ENCODE data around the gene NPFFR1. TPM values are rescaled to one million over a fixed set of nuclear protein-coding genes. Genes with fewer than 3 reads are reported as not detected.

Gene NPFFR1
- total and polyA plus RNA-seq, 10 of the 15 experiments (the other 5 are each of a cell fraction or from before 2014, with no cell fraction given) = 0.03 TPM; not detected in 9

DNA sequence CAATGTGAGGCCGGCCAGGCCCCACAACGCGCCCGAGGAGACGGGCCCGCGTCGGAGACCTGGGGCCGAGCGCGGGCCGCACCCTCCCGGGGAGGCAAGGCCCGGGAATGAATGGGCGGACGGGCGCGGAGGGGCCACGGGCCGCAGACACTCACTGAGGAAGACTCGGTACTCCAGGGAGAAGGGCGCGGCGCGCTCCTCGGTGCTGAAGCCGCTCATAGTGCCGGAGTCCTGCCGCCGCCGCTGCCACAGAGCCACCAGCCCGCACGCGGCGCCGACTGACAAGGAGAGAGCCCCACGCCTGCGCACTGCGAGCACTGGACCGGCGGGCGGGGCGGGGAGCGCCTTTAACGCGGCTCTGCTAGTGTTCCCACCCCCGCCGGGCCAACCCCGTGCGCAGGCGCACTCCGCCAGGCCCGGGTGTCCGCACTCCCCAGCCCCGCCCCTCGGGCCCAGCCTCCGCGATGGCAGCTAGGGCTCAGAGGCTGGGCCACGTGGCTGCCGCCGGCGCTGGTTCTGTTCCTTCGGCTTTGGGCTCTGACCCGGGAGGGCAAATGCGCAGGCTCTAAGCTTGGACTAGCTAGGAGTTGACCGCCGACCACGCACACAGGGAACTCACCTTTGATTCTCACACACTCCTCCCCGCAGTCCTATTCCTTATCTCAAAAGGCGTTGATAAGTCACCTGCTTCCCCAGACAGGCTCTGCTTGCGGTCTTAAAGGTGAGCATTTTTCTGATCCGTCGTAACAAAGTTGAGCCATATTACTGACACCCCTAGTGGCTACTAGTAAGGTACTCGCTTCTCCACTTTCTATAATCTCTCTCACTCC lies 50.5 kb downstream of the NPFFR1 start, which contains the start of gene PPA1:
Gene PPA1 (minus strand): TSS at position 321 of the 830 bp plus-strand sequence. CDS start 102 bp downstream, at position 219.
- Histone ChIP-seq H3K4me2 (ENCODE audit: control insufficient read depth, insufficient read depth) (peak within 1 kb of the TSS; percentile 92), H2AFZ (ENCODE audit: control insufficient read depth, low read depth, low read length) (peak within 1 kb of the TSS; percentile 94), H3K79me2 (ENCODE audit: control insufficient read depth, insufficient read depth, low read length) (peaks cover 49% of the 10 kb centered on the region), H3K36me3 (ENCODE audit: control insufficient read depth in 2 of 2, insufficient read depth in 2 of 2, low read length in 1 of 2) (peaks cover 0 to 11% of the 10 kb centered on the region in 2 experiments; a peak in 2 of 4 replicates), H3K4me3 (peak within 1 kb of the TSS; percentile 93), H3K27me3 (replicated peaks in 1 of 2; ENCODE audit: control insufficient read depth in 2 of 2, insufficient read depth in 2 of 2, low read length in 1 of 2) (no peaks in the 10 kb centered on the region), H4K20me1 (ENCODE audit: control insufficient read depth, insufficient read depth) (no peaks in the 10 kb centered on the region), H3K27ac (ENCODE audit: control insufficient read depth, insufficient read depth) (peak within 1 kb of the TSS; percentile 76), H3K9me3 (replicated peaks; ENCODE audit: control insufficient read depth, insufficient read depth, low read length) (no peaks in the 10 kb centered on the region), H3K9ac (ENCODE audit: control insufficient read depth, insufficient read depth, low read length) (peak within 1 kb of the TSS; percentile 90), H3K4me1 (ENCODE audit: control insufficient read depth, insufficient read depth, low read length) (no peaks in the 10 kb centered on the region)
- CTCF ChIA-PET = interaction anchor here (0.6 to 4.3 kb wide), 13 partner anchors 10 to 131 kb away, joined by 3 to 56 read pairs (median 5); no protein-coding TSS in a partner anchor
- DNase-seq (ENCODE audit: low read depth, low spot score) (peak; percentile 80), ATAC-seq (peak; percentile 92), FAIRE-seq (peak; percentile 93)
- POLR2A ChIA-PET = interaction anchor here (0.5 to 4.3 kb wide), 13 partner anchors 10 to 221 kb away, joined by 3 to 24 read pairs (median 4); partner anchors contain the start of genes SAR1A and TYSND1
- intact Hi-C loops (cut with micrococcal nuclease; ENCODE audit: unreplicated experiment) (loop anchor here (5.0 kb wide), 1 partner anchor 39 kb away; no protein-coding TSS in a partner anchor), in situ Hi-C loops (cut with MboI) (no loop called here)
- RAD21 ChIA-PET (ENCODE audit: unreplicated experiment) = interaction anchor here (2.7 to 18.9 kb wide), 6 partner anchors 11 to 128 kb away, joined by 7 to 675 read pairs (median 16); partner anchors contain the start of gene TYSND1
- SMC1A ChIA-PET (ENCODE audit: uncharacterized antibody, unreplicated experiment) = interaction anchor here (0.6 to 3.5 kb wide), 13 partner anchors 11 to 141 kb away, joined by 3 to 48 read pairs (median 8); no protein-coding TSS in a partner anchor
- BruUV-seq (replicated peaks) = no TSS peak
- under 1% methylated on average over 53 of the region's 74 CpGs for WGBS (ENCODE audit: insufficient coverage, insufficient replicate concordance, low lambda C conversion rate, missing lambda C conversion rate)
- TF ChIP-seq MTA2 (IDR thresholded peaks at IDR 0.05; ENCODE audit: low read depth) (no peak), CREB1 (IDR thresholded peaks at IDR 0.05; ENCODE audit: low read depth) (no peak), EP300 (IDR thresholded peaks at IDR 0.05; ENCODE audit: borderline replicate concordance in 1 of 2, control insufficient read depth in 1 of 2, low read depth in 2 of 2, low read length in 2 of 2) (no peak), POLR2A (IDR thresholded peaks at IDR 0.05; ENCODE audit: low read depth, low read length) (peak; percentile 95), ZZZ3 (IDR thresholded peaks at IDR 0.05; ENCODE audit: control insufficient read depth, insufficient read length, low read depth) (no peak), FOXK2 (IDR thresholded peaks at IDR 0.05) (no peak), NFYB (IDR thresholded peaks at IDR 0.05; ENCODE audit: insufficient read depth, low read depth, low read length) (no peak), RFX5 (IDR thresholded peaks at IDR 0.05; ENCODE audit: low read depth, low read length) (no peak), STAT1 (conservative IDR thresholded peaks at IDR 0.05) (no peak), SIN3A (IDR thresholded peaks at IDR 0.05; ENCODE audit: low read depth, low read length) (peak; percentile 81; the same call in 1 of the 2 replicates), CEBPB (IDR thresholded peaks at IDR 0.05; ENCODE audit: borderline replicate concordance in 1 of 2, low read depth in 2 of 2, low read length in 2 of 2) (no peak)
- TF ChIP-seq, protein P1, sequence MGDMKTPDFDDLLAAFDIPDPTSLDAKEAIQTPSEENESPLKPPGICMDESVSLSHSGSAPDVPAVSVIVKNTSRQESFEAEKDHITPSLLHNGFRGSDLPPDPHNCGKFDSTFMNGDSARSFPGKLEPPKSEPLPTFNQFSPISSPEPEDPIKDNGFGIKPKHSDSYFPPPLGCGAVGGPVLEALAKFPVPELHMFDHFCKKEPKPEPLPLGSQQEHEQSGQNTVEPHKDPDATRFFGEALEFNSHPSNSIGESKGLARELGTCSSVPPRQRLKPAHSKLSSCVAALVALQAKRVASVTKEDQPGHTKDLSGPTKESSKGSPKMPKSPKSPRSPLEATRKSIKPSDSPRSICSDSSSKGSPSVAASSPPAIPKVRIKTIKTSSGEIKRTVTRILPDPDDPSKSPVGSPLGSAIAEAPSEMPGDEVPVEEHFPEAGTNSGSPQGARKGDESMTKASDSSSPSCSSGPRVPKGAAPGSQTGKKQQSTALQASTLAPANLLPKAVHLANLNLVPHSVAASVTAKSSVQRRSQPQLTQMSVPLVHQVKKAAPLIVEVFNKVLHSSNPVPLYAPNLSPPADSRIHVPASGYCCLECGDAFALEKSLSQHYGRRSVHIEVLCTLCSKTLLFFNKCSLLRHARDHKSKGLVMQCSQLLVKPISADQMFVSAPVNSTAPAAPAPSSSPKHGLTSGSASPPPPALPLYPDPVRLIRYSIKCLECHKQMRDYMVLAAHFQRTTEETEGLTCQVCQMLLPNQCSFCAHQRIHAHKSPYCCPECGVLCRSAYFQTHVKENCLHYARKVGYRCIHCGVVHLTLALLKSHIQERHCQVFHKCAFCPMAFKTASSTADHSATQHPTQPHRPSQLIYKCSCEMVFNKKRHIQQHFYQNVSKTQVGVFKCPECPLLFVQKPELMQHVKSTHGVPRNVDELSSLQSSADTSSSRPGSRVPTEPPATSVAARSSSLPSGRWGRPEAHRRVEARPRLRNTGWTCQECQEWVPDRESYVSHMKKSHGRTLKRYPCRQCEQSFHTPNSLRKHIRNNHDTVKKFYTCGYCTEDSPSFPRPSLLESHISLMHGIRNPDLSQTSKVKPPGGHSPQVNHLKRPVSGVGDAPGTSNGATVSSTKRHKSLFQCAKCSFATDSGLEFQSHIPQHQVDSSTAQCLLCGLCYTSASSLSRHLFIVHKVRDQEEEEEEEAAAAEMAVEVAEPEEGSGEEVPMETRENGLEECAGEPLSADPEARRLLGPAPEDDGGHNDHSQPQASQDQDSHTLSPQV (IDR thresholded peaks at IDR 0.05) = no peak
- TF ChIP-seq, protein P2, sequence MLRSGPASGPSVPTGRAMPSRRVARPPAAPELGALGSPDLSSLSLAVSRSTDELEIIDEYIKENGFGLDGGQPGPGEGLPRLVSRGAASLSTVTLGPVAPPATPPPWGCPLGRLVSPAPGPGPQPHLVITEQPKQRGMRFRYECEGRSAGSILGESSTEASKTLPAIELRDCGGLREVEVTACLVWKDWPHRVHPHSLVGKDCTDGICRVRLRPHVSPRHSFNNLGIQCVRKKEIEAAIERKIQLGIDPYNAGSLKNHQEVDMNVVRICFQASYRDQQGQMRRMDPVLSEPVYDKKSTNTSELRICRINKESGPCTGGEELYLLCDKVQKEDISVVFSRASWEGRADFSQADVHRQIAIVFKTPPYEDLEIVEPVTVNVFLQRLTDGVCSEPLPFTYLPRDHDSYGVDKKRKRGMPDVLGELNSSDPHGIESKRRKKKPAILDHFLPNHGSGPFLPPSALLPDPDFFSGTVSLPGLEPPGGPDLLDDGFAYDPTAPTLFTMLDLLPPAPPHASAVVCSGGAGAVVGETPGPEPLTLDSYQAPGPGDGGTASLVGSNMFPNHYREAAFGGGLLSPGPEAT (IDR thresholded peaks at IDR 0.05; ENCODE audit: low read depth) = peak; percentile 50; the same call in 1 of the 2 replicates
- TF ChIP-seq, protein P3, sequence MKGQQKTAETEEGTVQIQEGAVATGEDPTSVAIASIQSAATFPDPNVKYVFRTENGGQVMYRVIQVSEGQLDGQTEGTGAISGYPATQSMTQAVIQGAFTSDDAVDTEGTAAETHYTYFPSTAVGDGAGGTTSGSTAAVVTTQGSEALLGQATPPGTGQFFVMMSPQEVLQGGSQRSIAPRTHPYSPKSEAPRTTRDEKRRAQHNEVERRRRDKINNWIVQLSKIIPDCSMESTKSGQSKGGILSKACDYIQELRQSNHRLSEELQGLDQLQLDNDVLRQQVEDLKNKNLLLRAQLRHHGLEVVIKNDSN (IDR thresholded peaks at IDR 0.05; ENCODE audit: borderline replicate concordance, extremely low read length, insufficient read depth, low read depth, low read length) = peak; percentile 84
